AG04449 (cell line): Measurements from ENCODE around the gene AIP.

Source experiments
- CTCF ChIA-PET: fragments of 350-600 bp; formaldehyde crosslinking; extraction: SDS; loops from one replicate; lab custom pipeline; 2021; ENCODE audit warnings: antibody characterized with exemption; lab: Yijun Ruan, JAX
- POLR2A ChIA-PET: fragments of 400-600, 350-600 bp; formaldehyde crosslinking; extraction: SDS; loops from one replicate; lab custom pipeline; 2020; ENCODE audit warnings: antibody characterized with exemption, inconsistent platforms; lab: Yijun Ruan, JAX
- DNase-seq: peaks from one replicate; pipeline ENCODE4 v3.0.0-alpha.2; 2010; ENCODE audit warnings: low read depth, low spot score
- H3K4me3 ChIP-seq: 2 replicates; pipeline ENCODE4 v1.5.1; 2011; ENCODE audit warnings: low read depth, mild to moderate bottlenecking, control low read depth, low read length
- CTCF ChIP-seq: IDR thresholded peaks from one replicate; pipeline ENCODE4 v1.5.1; 2011; ENCODE audit warnings: mild to moderate bottlenecking, moderate library complexity, low read length, control low read depth, inconsistent platforms; ENCODE audit not compliant: insufficient read depth; ENCODE audit errors: missing control alignments

AIP gene

GRCh38 chr11:67489885-67490726, 7.3 kb downstream of the AIP start:
- no peak for DNase-seq
- ChIA-PET CTCF (interaction anchor here (1.3 kb wide), 1 partner anchor 139 kb away, joined by 3 read pairs; no protein-coding TSS in a partner anchor), POLR2A (interaction anchor here (0.6 to 1.5 kb wide), 3 partner anchors 7 to 58 kb away, joined by 3 to 7 read pairs (median 4); partner anchors contain the start of gene AIP)

GRCh38 chr11:67490727-67491065, 7.9 kb downstream of the AIP start:
- POLR2A ChIA-PET: interaction anchor here (0.6 to 1.5 kb wide), 3 partner anchors 8 to 59 kb away, joined by 3 to 7 read pairs (median 4); partner anchors contain the start of gene AIP
- no peak for TF ChIP-seq CTCF
- CTCF ChIA-PET: interaction anchor here (0.9 to 1.3 kb wide), 2 partner anchors 15 to 139 kb away, joined by 3 read pairs; partner anchors contain the start of gene PITPNM1
- no peak for DNase-seq
- no peak overlapping the region for H3K4me3 ChIP-seq

More at GRCh38 chr11:67489885-67490726, 7.3 kb downstream of the AIP start:
- no peak overlapping the region for H3K4me3 ChIP-seq
- no peak for TF ChIP-seq CTCF

GRCh38 chr11:67491276-67492068, 8.6 kb downstream of the AIP start:
- TF ChIP-seq CTCF: no peak
- ChIA-PET CTCF (interaction anchor here (0.9 to 1.3 kb wide), 2 partner anchors 14 to 140 kb away, joined by 3 read pairs; partner anchors contain the start of gene PITPNM1), POLR2A (interaction anchor here (1.5 kb wide), 1 partner anchor 9 kb away, joined by 7 read pairs; the partner anchor contains the start of gene AIP)
- H3K4me3 ChIP-seq: no peak overlapping the region
- DNase-seq: no peak

- CTCF ChIA-PET: interaction anchor here (0.9 kb wide), 1 partner anchor 146 kb away, joined by 3 read pairs; no protein-coding TSS in a partner anchor
- POLR2A ChIA-PET: interaction anchor here (1.5 kb wide), 1 partner anchor 9 kb away, joined by 7 read pairs; the partner anchor contains the start of gene AIP
Observed at GRCh38 chr11:67492069-67492727, 9.4 kb downstream of the AIP start.

More at GRCh38 chr11:67492069-67492727, 9.4 kb downstream of the AIP start:
- no peak overlapping the region for H3K4me3 ChIP-seq
- DNase-seq: no peak
- no peak for TF ChIP-seq CTCF
